OCI-LY3 (cell line): Measurements from ENCODE around the gene CHST11.

ENCODE experiments used
- H2AFZ ChIP-seq: fragments of 200-600, 300-600 bp; shearing (Covaris generic); 2 replicates; pipeline ENCODE4 v1.6.0; 2014; ENCODE audit warnings: antibody characterized with exemption, low read depth, low read length
- H3K27ac ChIP-seq: fragments of 200-600, 300-600 bp; sonication (generic); 2 replicates; pipeline ENCODE4 v1.5.1; 2014; ENCODE audit warnings: mild to moderate bottlenecking, low read length, moderate library complexity, mixed read lengths
- H3K27me3 ChIP-seq: fragments of 200-600, 300-600 bp; sonication (generic); 2 replicates; pipeline ENCODE4 v1.6.1; 2014; ENCODE audit warnings: low read depth, low read length, mixed read lengths
- H3K36me3 ChIP-seq: fragments of 200-600, 300-600 bp; sonication (generic); replicated peaks from 2 replicates; pipeline ENCODE3; 2014; ENCODE audit warnings: low read depth, low read length, mixed read lengths
- H3K4me1 ChIP-seq: fragments of 300-600, 200-600 bp; sonication (generic); 2 replicates; pipeline ENCODE4 v1.6.1; 2014; ENCODE audit warnings: low read length, mixed read lengths
- H3K4me2 ChIP-seq: fragments of 200-600, 300-600 bp; sonication (generic); 2 replicates; pipeline ENCODE4 v1.6.1; 2014; ENCODE audit warnings: low read length, mixed read lengths
- H3K4me3 ChIP-seq: fragments of 300-600, 200-600 bp; sonication (generic); 2 replicates; pipeline ENCODE4 v1.5.1; 2014; ENCODE audit warnings: antibody characterized with exemption, mild to moderate bottlenecking, low read length, moderate library complexity
- H3K79me2 ChIP-seq: fragments of 300-600, 200-600 bp; shearing (Covaris generic); 2 replicates; pipeline ENCODE4 v1.6.1; 2014; ENCODE audit warnings: mild to moderate bottlenecking, low read length, mixed read lengths
- H3K9ac ChIP-seq: fragments of 300-600, 200-600 bp; shearing (Covaris generic); 2 replicates; pipeline ENCODE4 v1.6.0; 2014; ENCODE audit warnings: mild to moderate bottlenecking, low read length, moderate library complexity
- H3K9me3 ChIP-seq: fragments of 200-600, 300-600 bp; shearing (Covaris generic); 2 replicates; pipeline ENCODE4 v1.6.1; 2014; ENCODE audit warnings: low read length, mixed read lengths; ENCODE audit not compliant: insufficient read depth
- H4K20me1 ChIP-seq: fragments of 200-600, 300-600 bp; sonication (generic); 2 replicates; pipeline ENCODE4 v1.6.1; 2016; ENCODE audit warnings: low read length, mixed read lengths; ENCODE audit not compliant: insufficient read depth
- CTCF ChIP-seq: fragments of 200-600, 300-600 bp; sonication (generic); IDR thresholded peaks from 2 replicates; pipeline ENCODE4 v1.5.1; 2014; ENCODE audit warnings: antibody characterized with exemption, low read length, low read depth
- EZH2phosphoT487 ChIP-seq: fragments of 200-600 bp; shearing (Covaris generic); IDR thresholded peaks from 2 replicates; pipeline ENCODE4 v1.6.1; 2018; ENCODE audit warnings: antibody characterized with exemption, mixed run types, low read depth

The CHST11 gene

GRCh38 chr12:104423273-104423672 is 33.5 kb upstream of the CHST11 start:
- no peak overlapping the region for H3K4me2 ChIP-seq

GRCh38 chr12:104423809-104424208 is 32.9 kb upstream of the CHST11 start:
- Histone ChIP-seq H3K27me3 (no peaks in the 10 kb centered on the region), H3K27ac (no peak overlapping the region), H3K4me1 (no peaks in the 10 kb centered on the region), H3K9ac (no peak overlapping the region), H2AFZ (no peak overlapping the region), H3K4me3 (no peak overlapping the region), H3K79me2 (no peaks in the 10 kb centered on the region), H3K9me3 (0 out of 2 replicates have a peak, but pooled peaks cover 5% of the 10 kb centered on the region), H4K20me1 (no peaks in the 10 kb centered on the region), H3K4me2 (no peak overlapping the region), H3K36me3 (no peaks in the 10 kb centered on the region)
- TF ChIP-seq CTCF (no peak), EZH2phosphoT487 (no peak)

More at GRCh38 chr12:104423273-104423672, 33.5 kb upstream of the CHST11 start:
- no peaks in the 10 kb centered on the region for H3K79me2 ChIP-seq
- no peak overlapping the region for H3K27ac ChIP-seq
- TF ChIP-seq EZH2phosphoT487 (no peak), CTCF (no peak)
- no peaks in the 10 kb centered on the region for H3K4me1 ChIP-seq
- H3K9me3 ChIP-seq = 0 out of 2 replicates have a peak, but pooled peaks cover 1% of the 10 kb centered on the region
- H4K20me1 ChIP-seq = no peaks in the 10 kb centered on the region
- H2AFZ ChIP-seq = no peak overlapping the region
- no peaks in the 10 kb centered on the region for H3K36me3 ChIP-seq
- no peaks in the 10 kb centered on the region for H3K27me3 ChIP-seq
- H3K9ac ChIP-seq = no peak overlapping the region
- H3K4me3 ChIP-seq = no peak overlapping the region

GRCh38 chr12:104424955-104425354 is 31.8 kb upstream of the CHST11 start:
- no peak overlapping the region for H3K4me3 ChIP-seq
- H2AFZ ChIP-seq = no peak overlapping the region
- H3K27ac ChIP-seq = no peak overlapping the region
- no peak overlapping the region for H3K9ac ChIP-seq
- 0 out of 2 replicates have a peak, but pooled peaks cover 5% of the 10 kb centered on the region for H3K9me3 ChIP-seq
- no peaks in the 10 kb centered on the region for H4K20me1 ChIP-seq
- no peaks in the 10 kb centered on the region for H3K36me3 ChIP-seq
- no peaks in the 10 kb centered on the region for H3K79me2 ChIP-seq
- no peaks in the 10 kb centered on the region for H3K27me3 ChIP-seq
- H3K4me2 ChIP-seq = no peak overlapping the region
- no peaks in the 10 kb centered on the region for H3K4me1 ChIP-seq
- TF ChIP-seq EZH2phosphoT487 = no peak
- no peak for TF ChIP-seq CTCF

GRCh38 chr12:104425614-104426013 is 31.1 kb upstream of the CHST11 start:
- H3K4me1 ChIP-seq = no peaks in the 10 kb centered on the region
- no peak overlapping the region for H3K27ac ChIP-seq
- no peaks in the 10 kb centered on the region for H3K36me3 ChIP-seq
- TF ChIP-seq EZH2phosphoT487 = no peak
- no peak for TF ChIP-seq CTCF
- no peaks in the 10 kb centered on the region for H3K27me3 ChIP-seq
- H3K79me2 ChIP-seq = no peaks in the 10 kb centered on the region
- H3K4me3 ChIP-seq = no peak overlapping the region
- no peak overlapping the region for H2AFZ ChIP-seq
- no peak overlapping the region for H3K9ac ChIP-seq
- no peaks in the 10 kb centered on the region for H4K20me1 ChIP-seq
- no peak overlapping the region for H3K4me2 ChIP-seq
- 0 out of 2 replicates have a peak, but pooled peaks cover 5% of the 10 kb centered on the region for H3K9me3 ChIP-seq
